Uterus (tissue), 4 donors: ENCODE measurements around the gene ITPR2. TPM values are rescaled to one million over a fixed set of nuclear protein-coding genes. Genes with fewer than 3 reads are reported as not detected.

Experiments
- DNase-seq, 2 donors: peaks; one replicate each; pipeline ENCODE4 v3.0.0-alpha.2; 2019 to 2020
- H3K27ac ChIP-seq, 2 donors: fragments of 200-600 bp; sonication (generic); 1 replicate in 1 of 2; 2 replicates in 1 of 2; pipeline ENCODE4 v1.5.1; 2016 to 2018
- H3K27me3 ChIP-seq, 2 donors: fragments of 200-600 bp; sonication (generic); one replicate each; pipeline ENCODE4 v1.5.1; 2018 to 2019; ENCODE audit warnings: control low read depth in 1 of 2
- H3K36me3 ChIP-seq, 2 donors: fragments of 200-600 bp; sonication (generic); one replicate each; pipeline ENCODE4 v1.5.1; 2019; ENCODE audit warnings: control low read depth in 1 of 2
- H3K4me1 ChIP-seq, 2 donors: fragments of 200-600 bp; sonication (generic); one replicate each; pipeline ENCODE4 v1.5.1; 2018 to 2019; ENCODE audit warnings: control low read depth in 1 of 2
- H3K4me3 ChIP-seq, 2 donors: fragments of 200-600 bp; sonication (generic); 1 replicate in 1 of 2; 2 replicates in 1 of 2; pipeline ENCODE4 v1.5.1; 2018 to 2019; ENCODE audit warnings: mild to moderate bottlenecking in 1 of 2
- H3K9me3 ChIP-seq, 2 donors: fragments of 200-600 bp; sonication (generic); one replicate each; pipeline ENCODE4 v1.5.1; 2019; ENCODE audit warnings: control low read depth in 1 of 2
- POLR2A ChIP-seq, 2 donors: fragments of 450-650 bp; IDR thresholded peaks; one replicate each; pipeline ENCODE4 v1.6.1; 2016; ENCODE audit warnings: antibody characterized with exemption in 2 of 2, mild to moderate bottlenecking in 1 of 2, moderate library complexity in 1 of 2
- intact Hi-C: fragments of 100-400 bp; cut with DNase I; formaldehyde crosslinking; loops from one replicate; pipeline ENCODE4 v1.15.1; 2023; ENCODE audit warnings: low total_unique reads
- small RNA-seq: library from RNA; depleted of rRNA; stranded (forward); fragments of <200 nt; gene quantifications from one replicate; pipeline ENCODE3, GENCODE V24; 2016
- total RNA-seq, 4 donors: library from RNA; depleted of rRNA in 3 of 4; stranded (reverse); fragments of >200 nt in 3 of 4; gene quantifications; one replicate each; pipeline versions ENCODE4 v1.1.0 to v1.2.4, GENCODE V29; 2014 to 2023
- TF ChIP-seq, protein P1 (sequence below), 4 experiments: fragments of 200-600 bp in 2 of 4; fragments of 450-650 bp in 2 of 4; sonication (generic) in 2 of 4; IDR thresholded peaks; one replicate each; pipeline ENCODE4 v1.5.1; 2016 to 2019; ENCODE audit warnings: antibody characterized with exemption in 4 of 4, mild to moderate bottlenecking in 2 of 4, moderate library complexity in 1 of 4
- donor health status: DM: yes; HTN: yes; CAD: no.

The ITPR2 gene
- total RNA-seq, 4 donors from 2014 or later, result 53.5 to 271 (median 60.4) TPM

DNA sequence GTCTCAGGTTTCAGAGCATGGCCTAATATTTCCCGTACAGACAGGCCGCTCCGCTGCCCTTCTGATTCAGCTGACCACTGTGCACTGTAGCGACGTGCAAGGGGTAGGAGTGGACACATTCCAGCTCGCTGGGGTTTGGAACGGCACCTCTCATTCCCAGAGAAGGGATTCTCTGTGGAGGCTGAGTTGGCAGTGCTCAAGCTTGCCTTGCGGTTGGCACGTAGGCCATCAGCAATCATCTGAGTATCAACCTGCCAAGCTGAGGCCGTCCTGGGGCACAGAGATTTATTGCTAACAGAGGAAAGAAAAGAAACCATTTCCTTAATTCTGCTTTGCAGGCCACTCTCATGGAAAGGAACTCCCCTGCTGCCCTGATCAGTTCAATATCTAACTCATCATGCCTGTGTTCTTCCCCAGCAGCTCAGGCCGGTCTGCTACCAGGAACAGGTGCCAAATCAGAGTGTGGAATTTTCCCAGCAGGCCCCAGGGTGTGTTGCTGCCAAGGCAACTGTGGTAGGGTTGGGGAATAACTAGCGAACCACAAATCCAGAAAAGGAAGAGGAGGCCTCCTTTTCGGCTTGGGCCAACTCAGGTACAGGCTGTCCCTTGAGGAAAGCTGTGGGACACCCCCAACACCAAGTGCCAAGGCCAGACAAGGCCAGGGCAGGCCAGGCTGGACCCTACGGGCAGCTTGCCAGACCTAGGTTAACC lies 545.2 kb downstream of the ITPR2 start:
- Histone ChIP-seq H3K4me1 (no peaks in the 10 kb centered on the region), H3K4me3 (no peak overlapping the region), H3K27ac (peak overlapping the region in 1 of 2 donors; percentile 38), H3K9me3 (no peaks in the 10 kb centered on the region), H3K27me3 (no peaks in the 10 kb centered on the region), H3K36me3 (no peaks in the 10 kb centered on the region)
- intact Hi-C loops, result no loop called here
- peak in 1 of 2 donors; percentile 58 for DNase-seq
- no peak for TF ChIP-seq POLR2A (IDR thresholded peaks at IDR 0.05)
- TF ChIP-seq, protein P1, sequence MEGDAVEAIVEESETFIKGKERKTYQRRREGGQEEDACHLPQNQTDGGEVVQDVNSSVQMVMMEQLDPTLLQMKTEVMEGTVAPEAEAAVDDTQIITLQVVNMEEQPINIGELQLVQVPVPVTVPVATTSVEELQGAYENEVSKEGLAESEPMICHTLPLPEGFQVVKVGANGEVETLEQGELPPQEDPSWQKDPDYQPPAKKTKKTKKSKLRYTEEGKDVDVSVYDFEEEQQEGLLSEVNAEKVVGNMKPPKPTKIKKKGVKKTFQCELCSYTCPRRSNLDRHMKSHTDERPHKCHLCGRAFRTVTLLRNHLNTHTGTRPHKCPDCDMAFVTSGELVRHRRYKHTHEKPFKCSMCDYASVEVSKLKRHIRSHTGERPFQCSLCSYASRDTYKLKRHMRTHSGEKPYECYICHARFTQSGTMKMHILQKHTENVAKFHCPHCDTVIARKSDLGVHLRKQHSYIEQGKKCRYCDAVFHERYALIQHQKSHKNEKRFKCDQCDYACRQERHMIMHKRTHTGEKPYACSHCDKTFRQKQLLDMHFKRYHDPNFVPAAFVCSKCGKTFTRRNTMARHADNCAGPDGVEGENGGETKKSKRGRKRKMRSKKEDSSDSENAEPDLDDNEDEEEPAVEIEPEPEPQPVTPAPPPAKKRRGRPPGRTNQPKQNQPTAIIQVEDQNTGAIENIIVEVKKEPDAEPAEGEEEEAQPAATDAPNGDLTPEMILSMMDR (IDR thresholded peaks at IDR 0.05), result no peak

Small RNA genes lying within 50 kb of the gene (small RNA-seq; reads per million reads assigned to genes)
- not detected for gene RNA5SP354

Other genes starting within 250 kb of the ITPR2 start
- gene INTS13, start 104.8 kb upstream of the ITPR2 start, total RNA-seq, result 10 to 100 TPM; 13.8 to 37.9 (median 26.8) TPM
- gene FGFR1OP2, start 105.3 kb upstream of the ITPR2 start, total RNA-seq, result 100 to 1,000 TPM in 3 of 4 donors, 10 to 100 TPM in 1; 83.0 to 222 (median 112) TPM
- 10 to 100 TPM; 32.8 to 70.6 (median 47.4) TPM for gene TM7SF3, start 181.2 kb upstream of the ITPR2 start, total RNA-seq
- gene MED21, start 189.4 kb upstream of the ITPR2 start, total RNA-seq, result 100 to 1,000 TPM in 1 of 4 donors, 10 to 100 TPM in 3; 30.0 to 214 (median 91.4) TPM
- gene C12orf71, start 249.4 kb upstream of the ITPR2 start, total RNA-seq, result not detected